SW480 (cell line): ENCODE measurements around the gene ITPA.

ENCODE experiments used
- DNase-seq: peaks from one replicate; pipeline ENCODE4 v3.0.0-alpha.2; 2016; ENCODE audit warnings: low spot score

The ITPA gene

DNA sequence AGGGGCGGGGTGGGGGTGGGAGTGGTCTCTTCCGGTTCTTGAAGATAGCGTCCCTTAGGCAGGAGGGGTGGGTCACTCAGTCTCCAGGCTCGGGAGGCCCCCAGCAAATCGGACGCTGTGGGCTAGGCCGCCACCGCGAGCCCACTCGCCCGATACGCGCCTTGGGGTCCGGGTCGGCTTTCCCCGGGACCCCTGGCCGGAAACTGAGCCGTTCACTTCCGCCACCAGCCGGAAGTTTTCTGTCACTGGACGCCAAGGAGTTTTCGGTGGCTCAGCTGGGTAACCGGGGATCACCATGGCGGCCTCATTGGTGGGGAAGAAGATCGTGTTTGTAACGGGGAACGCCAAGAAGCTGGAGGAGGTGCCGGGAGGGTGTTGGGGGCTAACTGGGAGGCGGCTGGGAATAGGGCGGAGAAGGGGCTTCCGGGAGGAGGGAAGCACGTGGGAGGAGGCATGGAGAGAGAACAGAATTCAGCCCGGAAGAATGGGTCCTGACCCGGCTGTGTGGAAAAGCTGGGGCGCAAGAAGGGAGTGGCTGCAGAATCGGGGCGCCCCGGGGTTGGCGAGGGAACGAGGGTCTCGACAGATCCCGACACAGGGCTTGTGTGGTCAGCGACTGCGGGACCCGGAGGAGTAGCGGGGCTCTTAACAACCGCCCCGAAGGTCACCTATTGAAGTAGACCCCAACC lies at the start of gene ITPA:
Gene ITPA (plus strand): TSS at position 242 of the 689 bp plus-strand sequence. CDS start 54 bp downstream, at position 296.
- peak; percentile 42 for DNase-seq

DNA sequence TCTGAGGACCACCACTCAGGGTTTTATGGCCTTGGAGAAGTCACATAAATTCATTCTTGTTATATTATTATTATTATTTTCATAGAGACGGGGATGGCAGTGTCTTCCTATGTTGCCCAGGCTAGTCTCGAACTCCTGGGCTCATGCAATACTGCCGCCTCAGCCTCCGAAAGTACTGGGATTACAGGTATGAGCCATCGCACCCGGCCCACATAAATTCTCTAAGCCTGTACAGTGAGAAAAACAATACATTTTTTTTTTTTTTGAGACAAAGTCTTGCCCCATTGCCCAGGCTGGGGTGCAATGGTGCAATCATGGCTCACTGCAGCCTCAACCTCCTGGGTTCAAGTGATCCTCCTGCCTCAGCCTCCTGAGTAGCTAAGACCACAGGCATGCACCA lies 48.9 kb upstream of the ITPA start:
- no peak for DNase-seq

DNA sequence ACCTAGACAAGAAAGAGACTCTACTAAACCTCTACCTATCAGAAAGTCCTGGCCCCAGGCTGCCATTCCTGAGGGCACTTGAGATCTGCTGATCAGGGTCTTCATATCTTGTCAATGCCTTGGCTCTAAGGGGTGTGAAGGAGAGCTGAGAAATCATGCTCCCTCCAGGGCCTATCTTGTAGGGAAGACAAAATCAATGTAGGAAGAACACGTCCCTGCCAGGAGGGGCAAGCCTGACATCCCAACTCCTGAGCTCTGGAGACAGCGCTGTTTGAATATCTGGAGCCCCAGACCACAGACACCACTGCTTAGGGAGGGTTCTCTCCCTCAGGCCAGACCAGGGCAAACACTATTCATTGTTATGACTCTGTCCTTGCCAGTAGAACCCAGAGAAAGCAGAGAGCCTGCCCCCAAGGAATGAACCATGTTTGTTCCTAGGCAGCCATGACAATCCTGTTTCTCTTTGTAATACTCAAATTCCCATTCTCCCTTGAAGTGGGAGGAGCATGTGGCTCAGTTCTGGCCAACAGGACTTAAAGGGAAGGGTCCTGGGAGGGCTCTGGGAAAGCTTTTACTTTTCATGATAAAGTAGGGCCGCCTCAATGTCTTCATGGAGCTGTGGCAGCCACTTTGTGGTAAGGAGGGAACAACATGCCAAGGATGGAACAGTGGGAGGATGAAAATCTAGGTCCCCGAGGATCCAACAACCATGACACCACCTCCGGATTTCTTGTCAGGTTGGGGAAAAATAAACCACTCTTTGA lies 47.8 kb upstream of the ITPA start:
- DNase-seq: no peak

DNA sequence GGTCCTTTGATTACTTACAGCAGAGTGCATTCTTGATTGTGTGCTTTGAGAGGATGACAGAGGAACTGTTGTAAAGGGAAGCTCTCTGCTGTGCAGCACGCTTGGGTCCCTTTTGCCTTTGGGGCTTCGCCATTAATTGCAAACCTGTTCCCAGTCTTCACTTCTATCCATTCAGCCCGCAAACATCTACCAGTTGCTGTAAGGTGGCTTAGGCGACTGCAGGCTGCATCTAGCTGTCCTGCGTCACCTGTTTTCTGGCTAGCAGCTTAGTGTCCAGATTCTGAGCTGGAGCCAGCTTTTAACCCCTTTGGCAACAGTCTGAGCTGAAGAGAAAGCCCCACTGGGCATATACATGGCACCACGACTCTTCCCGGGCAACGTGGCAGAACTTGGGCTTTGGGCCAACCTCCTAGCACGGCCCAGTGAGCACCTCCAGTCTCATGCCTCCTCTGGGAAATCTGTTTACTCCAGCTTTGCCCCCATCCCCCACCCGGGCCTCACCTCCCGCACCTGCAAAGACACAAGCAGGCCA lies 47.2 kb upstream of the ITPA start:
- DNase-seq: no peak

DNA sequence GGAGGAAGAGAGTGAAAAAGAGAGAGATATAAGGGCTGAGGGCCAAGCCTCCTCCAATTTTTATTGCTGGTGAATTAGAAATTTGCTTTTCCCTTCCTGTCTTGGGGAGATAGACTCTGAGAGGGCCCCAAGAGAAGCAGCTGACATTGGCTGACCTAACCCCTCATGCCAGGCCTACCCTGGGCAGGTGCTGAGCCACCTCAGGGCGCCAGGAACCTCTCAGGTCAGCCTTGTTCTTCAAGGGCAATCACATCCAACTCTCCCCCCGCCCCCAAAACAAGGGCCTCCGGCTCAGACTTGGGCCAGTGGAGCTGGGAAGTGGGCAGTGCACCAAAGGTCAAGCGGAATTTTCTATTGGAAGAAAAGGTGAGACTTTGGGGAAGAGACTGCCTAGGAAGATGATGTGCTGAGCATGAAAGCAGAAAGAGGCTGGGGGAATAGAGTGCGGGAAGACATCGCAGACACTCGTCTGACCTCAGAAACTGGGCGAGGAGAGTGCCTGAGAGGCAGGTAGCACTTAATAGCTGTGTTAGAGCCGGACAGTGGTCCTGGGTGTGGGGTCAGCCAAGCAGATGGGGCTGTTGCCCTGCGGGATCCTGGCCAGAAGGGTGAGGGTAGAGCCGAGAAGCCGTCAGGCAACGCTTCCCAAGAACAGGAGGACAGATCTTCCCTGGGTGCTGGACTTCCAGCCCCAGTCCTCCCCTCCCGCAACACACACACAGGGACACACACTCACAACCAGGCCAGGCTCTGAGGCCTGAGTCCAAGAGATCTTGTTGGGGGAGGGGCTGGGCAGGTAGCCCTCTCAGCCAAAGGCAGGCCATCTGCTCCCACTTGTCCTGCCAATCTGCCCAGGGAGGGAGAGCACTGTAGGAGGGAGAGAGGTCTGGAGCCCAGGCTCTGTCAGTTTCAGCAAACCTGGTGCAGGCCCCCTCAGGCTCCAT lies 45.9 kb upstream of the ITPA start:
- no peak for DNase-seq

DNA sequence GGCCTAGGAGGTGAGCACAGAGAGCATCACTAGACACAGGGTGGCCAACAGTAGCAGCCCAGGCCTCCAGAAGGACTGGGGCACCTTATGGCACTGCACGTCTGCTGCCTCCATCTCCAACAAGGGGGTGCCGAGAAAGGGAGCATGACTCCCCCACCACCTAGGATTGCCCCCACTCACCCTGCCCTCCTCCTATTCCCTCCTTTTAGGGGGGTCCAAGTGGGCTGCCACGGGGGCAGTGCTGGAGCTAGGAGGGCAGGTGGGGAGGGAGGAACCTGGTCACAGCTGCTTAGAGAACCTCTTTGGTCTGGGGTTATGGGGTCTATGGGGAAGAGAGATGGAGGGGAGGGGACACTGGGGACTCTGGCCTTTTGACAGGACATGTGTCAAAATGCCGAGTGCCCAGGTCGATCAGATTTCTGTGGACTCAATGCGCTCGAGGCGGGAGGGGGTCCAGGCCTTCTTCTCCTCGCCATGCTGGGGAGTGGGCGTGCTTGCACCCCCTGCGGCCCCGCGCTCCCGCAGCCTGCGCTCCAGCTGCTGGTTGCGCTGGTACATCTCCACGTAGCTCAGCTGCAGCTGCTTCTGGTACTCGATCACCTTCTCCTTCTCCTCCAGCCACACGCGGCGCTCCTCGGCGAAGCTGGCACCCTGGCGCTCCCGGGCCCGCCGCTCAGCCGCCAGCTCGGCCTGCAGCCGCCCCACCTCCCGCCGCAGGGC lies 45.1 kb upstream of the ITPA start:
- no peak for DNase-seq

DNA sequence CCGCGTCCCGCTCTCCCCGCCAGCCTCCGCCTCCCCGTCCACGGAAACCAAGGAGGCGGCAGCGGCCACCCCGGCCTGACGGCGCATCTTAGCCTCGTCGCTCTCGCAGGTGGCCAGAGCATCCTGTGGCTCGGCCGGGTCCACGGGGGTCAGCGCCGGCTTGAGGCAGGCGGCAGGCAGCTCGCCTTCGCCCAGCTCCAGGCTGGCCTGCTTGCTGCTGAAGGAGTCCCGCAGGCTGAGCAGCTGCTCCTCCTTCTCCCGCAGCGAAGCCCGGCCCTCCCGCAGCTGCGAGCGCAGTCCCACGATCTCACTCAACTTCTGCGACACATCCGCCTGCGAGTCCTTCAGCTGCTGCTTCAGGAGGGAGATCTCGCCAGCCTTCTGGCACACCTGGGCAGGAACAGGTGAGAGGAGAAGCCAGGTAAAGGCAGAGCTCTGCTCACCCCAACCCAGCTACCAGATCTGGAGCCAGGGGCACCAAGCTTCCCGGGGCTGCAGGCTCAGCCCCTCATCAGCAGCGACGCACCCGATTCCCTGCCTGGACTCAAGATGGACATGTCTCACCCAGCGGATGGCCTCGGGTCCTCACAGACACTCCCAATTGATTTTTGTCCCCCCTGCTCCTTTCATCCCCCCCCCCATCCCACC lies 44.4 kb upstream of the ITPA start:
- no peak for DNase-seq

DNA sequence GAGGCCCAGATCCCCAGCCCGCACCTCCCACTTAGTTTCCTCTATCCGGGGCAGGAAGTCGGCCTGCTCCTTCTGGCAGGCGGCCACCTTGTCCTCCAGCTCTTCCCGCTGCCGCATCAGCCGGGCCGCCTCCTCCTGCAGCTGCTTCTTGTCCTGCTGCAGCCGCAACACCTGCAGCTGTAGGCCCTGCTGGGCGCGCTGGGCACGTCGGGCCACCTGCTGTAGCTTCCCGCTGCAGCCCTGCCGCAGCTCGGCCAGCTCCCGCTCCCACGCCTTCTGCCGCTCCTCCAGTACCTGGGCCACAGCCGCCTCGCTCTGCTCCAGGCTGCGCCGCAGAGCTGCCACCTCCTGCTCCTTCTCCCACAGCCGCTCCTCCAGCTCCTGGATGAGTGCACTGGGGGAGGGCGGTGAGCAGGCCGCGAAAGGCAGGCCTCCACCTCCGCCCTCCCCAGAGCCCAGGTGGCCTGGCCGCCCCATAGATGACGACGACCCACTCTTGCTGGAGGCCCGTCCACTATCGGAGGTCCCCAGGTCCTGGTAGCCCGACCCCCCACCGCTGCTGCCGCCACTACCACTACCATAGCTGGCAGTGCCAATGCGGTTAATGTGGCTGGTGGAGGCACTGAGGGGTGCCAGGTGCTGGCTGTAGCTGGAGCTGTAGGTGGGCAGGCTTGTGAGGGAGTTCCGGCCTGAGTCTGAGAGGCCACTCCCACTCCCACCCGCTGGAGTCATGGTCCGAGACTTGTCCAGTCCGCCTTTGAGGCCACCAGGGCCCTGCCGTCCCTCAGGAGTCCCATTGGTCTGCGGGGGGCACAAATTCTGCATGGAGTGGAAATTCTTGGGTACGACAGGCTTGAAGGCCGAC lies 43.6 kb upstream of the ITPA start:
- no peak for DNase-seq

DNA sequence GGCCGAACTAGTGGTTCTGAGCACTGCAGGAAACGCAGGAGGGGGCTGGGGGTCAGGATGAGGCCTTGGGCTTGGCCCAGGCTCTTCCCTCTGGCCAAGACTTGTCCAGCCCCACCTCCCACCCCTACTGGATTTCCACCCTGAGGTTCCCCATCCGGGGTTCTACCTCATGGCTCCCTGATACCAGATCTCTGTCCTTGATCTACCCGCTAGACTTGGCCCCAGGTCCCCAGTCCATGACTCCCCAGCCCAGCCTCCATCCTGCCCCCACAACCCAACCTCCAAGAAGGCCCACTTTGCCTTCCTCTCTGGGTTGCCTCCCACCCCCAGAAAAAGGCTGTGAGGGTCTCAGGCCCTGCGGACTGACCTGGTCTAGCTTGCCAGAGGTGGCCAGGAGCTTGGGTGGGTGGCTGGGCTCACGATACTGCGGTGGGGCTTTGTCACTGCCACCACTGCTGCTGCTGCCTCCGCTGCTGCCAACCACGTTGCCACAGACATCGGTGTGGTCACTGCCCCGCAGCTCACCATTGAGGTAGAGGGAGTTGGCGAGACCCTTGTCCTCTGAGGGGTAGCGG lies 42.9 kb upstream of the ITPA start:
- no peak for DNase-seq

DNA sequence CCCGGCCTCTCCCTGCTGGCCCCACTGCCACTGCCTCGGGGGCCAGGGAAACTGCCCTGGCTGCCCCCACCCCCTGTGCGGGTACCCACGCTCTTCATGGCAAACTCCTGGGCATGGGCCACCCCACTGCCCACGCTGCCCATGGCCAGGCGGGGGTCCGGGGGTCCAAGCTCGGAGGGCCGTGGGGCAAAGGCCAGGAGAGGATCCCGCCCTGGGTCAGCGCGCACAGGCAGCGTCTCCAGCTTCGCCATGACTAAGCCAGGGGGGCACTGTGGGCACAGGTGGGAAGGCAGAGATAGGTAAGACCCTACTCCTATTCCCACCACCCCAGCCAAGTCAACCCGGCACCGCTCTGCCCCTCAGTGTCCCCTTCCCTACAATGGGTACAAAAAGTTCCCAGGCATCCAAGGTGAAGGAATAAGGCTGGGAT lies 42.4 kb upstream of the ITPA start:
- DNase-seq: no peak

DNA sequence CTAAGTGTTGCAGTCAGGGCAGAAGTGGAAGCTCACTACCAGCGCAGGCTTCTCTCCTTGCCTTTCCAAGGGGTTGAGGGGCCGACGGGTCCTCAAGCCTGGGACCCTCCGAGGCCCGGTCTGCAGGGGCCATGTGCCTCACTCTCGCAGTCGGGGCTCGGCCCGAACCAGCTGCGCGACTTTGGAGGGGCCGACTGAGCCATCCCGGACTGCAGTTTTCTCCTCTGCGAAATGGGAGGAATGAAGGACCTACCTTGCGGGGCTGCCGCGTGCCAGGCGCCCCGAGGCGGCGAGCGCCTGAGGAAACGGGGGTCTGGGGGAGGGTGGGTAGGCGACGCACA lies 41.6 kb upstream of the ITPA start:
- no peak for DNase-seq

DNA sequence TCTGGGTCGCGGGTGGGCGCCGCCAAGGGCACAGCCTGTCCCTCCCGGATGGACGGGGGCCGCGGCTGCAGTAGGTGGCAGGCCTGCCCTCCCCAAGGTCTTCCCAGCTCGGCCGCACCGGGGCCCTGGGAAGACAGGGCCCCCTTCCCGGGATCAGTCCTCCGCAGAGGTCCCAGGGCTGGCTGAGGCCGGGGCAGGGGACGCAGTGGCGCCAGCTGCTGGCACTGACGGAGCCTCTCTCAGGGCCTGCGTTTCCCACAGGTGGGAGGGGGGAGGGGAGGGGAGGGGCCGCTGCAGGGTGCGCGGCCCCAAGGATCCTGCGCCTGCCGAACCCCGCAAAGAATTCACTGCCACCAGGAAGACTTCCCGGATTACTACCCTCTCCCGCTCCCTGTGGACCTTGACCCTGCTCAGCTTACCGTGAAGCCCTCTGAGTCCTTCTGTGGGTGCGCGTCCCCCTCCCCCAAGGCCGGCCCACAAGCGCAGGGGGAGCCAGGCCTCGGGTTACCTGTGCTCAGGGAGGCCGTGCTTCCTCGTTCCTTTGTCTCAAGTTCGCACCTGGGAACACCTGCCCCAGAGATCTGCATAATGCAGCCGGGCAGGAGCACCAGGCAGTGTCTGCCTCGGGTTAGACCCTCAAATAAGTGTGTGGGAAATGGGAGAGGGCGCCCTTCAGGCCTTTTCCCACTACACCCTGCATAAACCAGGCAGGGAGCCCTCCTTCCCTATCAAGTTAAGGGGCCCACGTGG lies 41.0 kb upstream of the ITPA start:
- DNase-seq: peak; percentile 50

DNA sequence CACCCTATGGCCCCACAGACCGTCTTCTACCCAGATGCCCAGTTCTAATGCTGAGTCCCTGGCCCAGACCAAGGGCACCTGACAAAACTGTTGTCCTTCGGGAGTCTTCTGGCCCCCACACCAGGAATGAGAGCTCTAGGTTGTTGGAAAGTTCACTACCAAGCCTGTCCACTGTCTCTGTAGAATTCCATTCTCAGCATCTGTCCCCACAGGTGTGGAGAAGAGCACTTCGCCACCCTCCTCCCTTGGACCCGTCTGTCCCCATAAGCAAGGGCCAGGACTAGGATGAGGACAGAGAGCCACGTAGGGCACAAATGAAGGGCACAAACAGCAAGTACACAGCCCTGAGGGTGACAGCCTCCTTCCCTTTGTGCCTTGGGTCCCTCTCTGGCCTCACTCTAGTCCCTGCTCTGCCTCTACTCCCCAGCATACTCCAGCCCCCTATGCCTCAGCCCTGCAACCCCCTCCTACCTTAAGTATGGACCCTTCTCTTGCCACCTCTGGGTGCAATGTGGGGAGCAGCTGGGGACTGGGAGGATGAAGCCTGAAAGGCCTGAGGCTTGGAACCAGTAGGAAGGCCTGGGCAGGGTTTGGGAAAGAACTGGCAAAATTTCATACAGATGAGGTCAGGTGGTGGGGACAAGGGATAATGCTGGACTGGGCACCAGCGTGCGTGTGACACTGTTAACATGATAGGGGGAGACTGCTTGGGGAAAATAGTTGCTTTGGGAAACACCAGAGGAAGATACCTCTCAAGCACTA lies 40.3 kb upstream of the ITPA start:
- no peak for DNase-seq

DNA sequence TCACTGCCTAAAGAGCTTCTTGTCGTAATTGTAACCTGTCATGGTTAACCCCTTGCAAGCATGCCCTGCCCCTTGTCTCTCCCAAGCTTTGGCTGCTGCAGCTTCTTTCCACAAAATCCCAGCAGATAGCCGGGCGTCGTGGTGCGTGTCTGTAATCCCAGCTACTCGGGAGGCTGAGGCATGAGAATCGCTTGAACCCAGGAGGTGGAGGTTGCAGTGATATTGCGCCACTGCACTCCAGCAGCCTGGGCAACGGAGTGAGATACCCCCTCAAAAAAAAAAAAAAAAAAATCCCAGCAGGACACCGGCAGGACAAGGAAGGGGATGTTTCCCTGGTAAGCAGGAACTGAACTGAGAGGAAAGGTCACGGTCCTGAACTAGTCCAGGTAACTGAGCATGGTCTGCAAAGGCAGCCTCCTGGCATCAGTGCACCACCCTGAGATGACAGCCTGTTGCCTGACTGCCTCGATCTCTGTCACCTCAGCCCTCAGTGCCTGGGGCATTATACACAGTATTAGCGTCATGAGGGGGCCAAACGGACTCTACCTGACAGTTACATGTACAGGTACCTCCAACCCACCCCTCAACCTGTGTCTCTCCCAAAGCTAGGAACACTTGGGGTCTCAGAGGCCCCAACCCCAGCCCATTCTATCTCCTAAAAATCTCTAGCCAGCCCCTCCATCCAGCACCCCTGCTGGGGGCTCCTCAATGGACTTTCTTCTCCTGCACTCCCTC lies 37.7 kb upstream of the ITPA start:
- DNase-seq: no peak

DNA sequence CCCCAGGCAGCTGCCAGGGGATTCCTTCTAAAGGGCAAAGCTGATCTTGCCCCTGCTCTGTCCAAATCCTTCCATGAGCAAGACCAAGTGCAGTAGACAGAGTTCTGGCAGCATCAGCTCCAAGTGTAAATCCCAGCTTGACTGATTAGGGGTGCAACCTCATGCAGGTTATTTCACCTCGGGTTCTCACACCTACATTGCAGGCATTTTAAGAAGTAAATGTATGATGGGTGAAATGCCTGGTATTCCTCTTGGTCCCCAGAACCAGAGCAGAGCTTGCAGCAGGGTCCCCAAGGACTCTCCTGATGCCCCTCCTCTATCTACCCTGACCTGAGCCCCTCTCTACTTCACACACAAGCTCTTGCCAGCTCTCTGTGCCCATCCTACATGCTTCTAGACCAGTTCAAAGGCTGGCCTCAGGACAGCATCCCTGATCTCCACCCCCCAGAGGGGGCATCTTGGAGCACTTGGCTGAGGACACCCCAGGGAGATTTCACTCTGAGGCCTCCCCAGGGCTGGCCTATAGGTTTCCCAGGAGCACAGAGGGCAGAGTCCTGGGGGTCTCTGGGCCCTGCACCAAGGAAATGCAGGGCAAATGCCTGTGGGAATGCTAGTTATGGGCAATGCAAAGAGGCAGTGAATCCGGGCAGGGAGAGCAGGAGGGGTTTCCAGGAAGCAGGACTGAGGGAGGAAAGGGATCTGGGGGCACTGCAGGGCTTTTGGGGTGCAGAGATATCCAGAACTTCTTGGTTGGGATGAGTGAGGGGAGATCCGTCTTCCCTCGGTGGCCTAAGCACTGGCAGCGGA lies 37.0 kb upstream of the ITPA start:
- no peak for DNase-seq

DNA sequence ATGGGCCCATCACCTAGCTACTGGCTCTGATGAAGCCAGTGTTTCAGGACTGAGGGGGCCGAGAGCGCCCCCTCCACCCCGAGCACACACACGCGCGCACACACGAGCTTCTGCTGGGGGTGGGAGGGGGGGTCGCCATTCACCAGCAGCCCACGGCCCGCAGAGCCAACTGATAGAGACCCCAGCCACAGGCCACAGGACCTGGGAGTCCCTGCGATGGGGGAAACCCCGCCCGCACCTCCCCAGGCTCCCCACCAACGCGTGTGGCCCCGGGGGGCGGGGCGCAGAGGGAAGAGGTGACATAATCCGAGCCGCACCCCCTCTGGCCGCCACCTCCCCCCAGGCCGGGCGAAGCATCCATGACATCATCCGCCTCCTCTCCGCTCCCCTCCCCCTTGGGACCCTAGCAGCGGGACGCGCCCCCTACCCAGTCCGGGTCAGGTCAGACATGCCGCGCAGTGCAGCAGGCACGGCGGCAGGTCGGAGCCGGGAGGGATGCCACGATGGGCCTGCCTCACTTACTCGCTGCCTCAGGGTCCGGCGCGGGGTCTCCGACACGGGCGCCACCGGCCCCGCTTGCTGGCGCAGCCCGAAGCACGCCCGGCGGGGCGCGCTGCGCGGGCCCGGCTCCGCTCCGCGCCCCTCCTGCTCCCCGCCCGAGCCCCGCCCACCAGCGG lies 36.2 kb upstream of the ITPA start, which contains the start of gene LZTS3:
Gene LZTS3 (minus strand): TSS at position 617 of the 677 bp plus-strand sequence. CDS start 6,386 bp downstream, outside the sequence.
- DNase-seq: peak; percentile 58
